Stimulated activated CD8-positive, alpha-beta memory T cell treated with anti-CD3 and anti-CD28 coated beads, Interleukin-4, amount 100 ng/mL, for 48 hours (primary cell): ENCODE data around the gene SEC31A.
A peak's percentile ranks its signal among the peaks of the same experiment; 100 is the strongest.
"Not testable (repeated sequence)": the region's sequence is repeated elsewhere in the genome, so short reads cannot be mapped to it uniquely, and the experiment has no call there.

ENCODE experiments used
- DNase-seq: peaks from one replicate; pipeline ENCODE4 v3.0.0-alpha.2; 2020

Gene SEC31A

GRCh38 chr4:82891707-82892466 lies 934 bp upstream of the SEC31A start:
- no peak for DNase-seq

DNA sequence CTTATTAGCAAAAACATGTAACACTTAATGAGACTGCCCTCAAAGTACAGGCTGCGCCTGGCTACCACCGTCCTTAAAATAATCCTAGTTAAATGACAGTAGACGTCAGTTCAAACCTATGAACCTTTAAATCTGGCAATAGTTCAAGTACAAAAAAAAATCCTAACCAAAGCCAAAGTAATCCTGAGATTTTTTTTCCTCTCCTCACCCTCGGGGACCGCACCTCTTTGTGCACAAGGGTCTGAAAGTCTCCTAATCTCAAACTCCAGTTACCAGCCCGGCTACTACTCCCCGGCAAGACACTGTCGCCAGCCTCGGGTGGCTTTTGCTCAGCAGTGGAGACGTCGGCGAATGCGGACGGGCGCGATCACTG lies 439 bp downstream of the SEC31A start:
- DNase-seq, result no peak

- no peak for DNase-seq
Observed at GRCh38 chr4:82889287-82889686, 1.7 kb downstream of the SEC31A start.

GRCh38 chr4:82886147-82886942 lies 4.6 kb downstream of the SEC31A start:
- DNase-seq, result no peak

DNA sequence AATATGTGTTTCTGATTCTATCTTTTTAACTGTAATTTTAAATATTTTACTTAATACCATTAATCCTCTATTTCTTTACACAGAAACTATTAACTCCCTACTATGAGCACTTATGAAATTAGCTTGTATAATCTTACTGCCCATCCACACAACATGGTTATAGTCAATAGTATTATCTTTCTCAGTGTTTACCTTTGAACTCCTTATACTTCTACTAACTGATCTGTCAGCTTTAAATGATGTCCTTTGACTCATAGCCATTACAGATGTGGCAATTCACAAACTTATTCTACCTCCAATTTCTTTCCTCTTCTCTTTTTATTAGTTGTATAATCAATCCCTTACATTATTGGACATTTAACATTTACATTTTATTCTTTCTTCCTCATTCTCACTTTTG lies 5.5 kb downstream of the SEC31A start:
- DNase-seq, result no peak

- no peak for DNase-seq
Observed at GRCh38 chr4:82868572-82868971, 22.4 kb downstream of the SEC31A start.

DNA sequence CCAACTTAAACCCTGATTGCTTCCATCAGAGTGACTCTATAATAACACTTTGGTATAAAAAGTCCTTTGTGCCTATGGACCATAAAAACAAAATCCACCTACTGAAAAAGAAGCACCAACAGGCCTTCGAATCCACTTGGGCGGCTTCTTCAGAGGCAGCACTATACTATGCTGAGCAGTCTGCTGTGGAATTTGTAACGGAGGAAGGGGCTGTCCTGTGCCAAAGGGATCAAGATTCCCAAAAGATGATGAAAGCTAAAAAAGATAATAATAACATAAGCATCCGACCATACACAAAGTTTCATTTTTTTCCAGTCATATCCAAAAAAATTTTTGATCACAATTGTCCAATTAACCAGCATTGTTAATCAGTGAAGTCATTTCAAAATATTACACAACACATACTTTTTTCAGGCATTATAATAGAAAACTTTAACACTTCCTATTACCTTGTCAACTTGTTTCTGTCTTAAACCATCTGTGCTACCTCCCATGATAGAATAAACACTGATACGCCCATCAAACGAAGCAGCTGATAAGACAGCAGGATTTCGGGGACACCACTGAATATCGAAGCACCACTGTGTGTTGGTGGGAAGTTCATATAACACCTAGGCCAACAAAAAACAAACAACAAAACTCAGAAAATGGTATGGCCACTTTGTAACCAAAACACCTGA lies 24.1 kb downstream of the SEC31A start:
- no peak for DNase-seq

DNA sequence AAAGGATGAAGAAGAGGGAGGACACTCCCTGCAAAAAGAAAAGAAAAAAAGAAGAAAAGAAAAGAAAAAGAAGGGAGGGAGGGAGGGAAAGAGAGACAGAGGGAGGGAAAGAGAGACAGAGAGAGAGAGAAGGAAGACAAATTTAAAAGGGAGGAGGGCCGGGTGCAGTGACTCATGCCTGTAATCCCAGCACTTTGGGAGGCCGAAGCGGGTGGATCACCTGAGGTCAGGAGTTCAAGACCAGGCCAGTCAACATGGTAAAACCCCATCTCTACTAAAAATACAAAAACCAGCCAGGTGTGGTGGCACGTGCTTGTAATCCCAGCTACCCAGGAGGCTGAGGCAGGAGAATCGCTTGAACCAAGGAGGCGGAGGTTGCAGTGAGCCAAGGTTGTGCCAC lies 24.9 kb downstream of the SEC31A start:
- not testable (repeated sequence) for DNase-seq

DNA sequence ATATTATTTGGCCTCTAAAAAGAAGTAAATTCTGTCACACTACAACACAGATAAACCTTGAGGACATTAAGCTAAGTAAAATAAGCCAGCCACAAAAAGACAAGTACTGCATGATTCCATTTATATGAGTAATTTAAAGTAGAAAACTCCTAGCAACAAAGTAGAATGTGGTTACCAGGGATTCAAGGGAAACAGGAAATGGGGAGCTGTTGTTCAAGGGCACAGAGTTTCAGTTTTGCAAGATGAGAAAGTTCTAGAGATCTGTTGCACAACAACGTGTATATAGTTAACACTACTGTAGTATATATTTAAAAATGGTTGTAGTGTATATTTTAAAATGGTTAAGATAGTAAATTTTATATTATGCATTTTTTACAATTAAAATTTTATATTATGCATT lies 25.4 kb downstream of the SEC31A start:
- no peak for DNase-seq

GRCh38 chr4:82864336-82864979 lies 26.5 kb downstream of the SEC31A start:
- DNase-seq, result peak; percentile 28

DNA sequence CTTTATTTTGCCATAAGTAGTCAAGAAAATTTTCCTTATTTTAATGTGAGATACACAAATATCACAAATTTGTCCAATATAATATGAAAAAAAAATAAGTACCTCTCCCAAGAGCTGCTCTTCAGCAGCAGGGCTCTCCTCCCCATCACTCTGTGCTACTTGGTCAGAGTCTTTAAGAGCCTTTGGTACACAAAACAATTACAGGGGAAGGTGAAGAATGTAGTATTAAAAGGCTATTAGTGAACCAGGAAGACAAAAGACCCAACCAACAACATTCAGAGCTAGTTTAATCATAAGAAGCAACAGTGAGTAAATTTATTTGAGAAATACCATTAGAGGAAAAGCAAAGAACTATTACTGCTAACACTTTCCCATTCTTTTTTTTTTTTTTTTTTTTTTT lies 29.4 kb downstream of the SEC31A start:
- DNase-seq, result no peak

DNA sequence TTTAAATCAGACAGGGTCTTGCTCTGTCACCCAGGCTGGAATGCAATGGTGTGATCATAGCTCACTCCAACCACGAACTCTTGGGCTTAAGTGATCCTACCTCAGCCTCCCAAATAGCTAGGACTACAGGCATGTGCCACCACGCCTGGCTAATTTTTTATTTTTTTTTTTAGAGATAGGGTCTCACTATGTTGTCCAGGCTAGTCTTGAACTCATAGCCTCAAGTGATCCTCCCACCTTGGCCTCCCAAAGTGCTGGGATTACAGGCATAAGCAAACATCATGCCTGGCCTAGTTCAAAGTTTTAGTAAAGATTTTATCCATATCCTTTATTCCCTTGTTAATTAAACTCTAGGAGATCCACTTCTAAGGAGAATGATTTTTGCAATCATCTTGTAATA lies 30.5 kb downstream of the SEC31A start:
- DNase-seq, result not testable (repeated sequence)

GRCh38 chr4:82852751-82853285 lies 38.1 kb downstream of the SEC31A start:
- no peak for DNase-seq

- no peak for DNase-seq
Observed at GRCh38 chr4:82851885-82852750, 38.8 kb downstream of the SEC31A start.

DNA sequence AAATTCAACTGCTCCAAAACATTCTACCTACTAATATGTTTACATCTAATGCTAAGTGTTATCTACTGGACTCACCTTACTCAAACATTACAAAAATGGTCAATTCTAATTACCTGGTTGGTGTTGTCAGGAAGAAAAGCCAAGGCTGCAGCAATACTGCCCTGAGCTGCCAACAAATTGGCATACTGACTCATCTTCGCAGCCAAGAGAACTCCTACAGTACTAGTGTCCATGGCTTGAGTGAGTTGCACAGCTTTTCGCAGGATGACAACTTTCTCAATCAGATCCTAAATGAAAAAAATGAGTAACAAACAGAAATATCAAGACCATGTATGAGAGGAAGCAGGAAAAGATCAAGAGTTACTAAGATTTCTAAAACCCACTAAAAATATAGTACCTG lies 39.6 kb downstream of the SEC31A start:
- no peak for DNase-seq

DNA sequence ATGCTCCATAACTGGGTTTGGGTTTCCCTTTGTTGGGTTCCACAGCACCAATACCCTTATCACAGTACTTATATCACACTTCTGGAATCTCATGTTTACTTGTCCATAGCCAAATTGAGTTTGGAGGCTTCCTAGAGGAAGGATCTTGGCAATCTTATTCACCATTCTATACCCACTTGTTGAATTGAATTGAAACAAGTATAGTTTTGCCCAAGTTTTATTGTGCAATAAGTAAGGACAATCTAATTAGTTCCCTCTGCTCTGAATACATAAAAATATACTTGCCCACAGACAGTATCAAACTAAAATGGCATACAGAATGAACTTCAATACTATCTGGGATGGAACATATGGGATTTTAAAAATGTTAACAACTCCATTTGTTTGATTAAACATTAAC lies 40.3 kb downstream of the SEC31A start:
- DNase-seq, result no peak

- no peak for DNase-seq
Observed at GRCh38 chr4:82848706-82849105, 42.2 kb downstream of the SEC31A start.

GRCh38 chr4:82842593-82842992 lies 48.4 kb downstream of the SEC31A start:
- no peak for DNase-seq

DNA sequence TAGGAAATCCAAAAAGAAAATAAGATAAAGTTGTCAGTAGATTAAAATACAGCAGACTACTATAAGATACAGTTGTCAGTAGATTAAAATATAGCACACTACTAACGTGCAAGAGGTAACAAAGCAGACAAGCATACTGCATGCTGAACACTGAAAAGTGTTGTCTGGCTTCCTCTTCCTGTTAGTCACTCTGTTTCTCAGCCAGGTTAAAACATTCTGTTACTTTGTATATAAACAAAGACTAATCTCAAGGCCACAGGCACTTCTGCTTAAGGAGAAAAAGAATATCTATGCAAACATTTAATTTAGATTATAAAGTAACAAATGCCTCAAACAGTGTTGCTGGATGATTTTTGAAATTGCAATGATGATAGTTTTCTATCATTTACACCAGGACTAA lies 51.3 kb downstream of the SEC31A start:
- DNase-seq, result no peak

DNA sequence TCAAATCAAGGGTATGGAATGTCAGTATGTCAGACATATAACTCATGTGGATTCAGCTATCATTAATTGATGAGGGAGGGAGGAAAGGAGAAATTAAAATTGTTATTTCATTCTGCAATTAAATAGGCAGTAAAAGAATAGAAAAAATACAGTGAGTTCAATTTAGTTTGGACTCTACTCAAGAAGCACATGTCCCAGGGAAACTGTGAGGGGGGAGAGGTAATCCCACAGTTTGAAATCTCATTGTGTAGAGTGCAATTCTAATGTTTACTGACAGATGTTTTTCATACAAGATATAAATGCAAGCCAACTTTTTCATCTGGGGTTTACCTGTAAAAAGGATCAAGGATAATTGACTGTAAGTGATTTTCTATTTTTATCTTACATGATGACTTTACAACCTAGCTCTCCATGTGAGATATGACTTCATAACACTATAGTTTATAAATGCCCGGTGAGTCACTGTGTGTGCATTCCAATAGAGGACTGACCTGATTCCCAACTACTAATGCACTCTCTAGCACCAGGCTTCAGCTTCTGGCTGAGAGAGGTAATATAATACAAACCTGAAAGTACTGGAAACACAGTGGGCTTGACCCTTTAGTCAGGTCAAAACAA lies 57.1 kb downstream of the SEC31A start:
- DNase-seq, result no peak

DNA sequence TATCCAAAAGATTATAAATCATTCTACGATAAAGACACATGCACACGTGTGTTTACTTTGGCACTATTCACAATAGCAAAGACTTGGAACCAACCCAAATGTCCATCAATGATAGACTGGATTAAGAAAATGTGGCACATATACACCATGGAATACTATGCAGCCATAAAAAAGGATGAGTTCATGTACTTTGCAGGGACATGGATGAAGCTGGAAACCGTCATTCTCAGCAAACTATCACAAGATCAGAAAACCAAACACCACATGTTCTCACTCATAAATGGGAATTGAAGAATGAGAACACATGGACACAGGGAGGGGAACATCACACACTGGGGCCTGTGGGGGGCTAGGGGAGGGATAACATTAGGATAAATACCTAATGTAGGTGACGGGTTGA lies 57.9 kb downstream of the SEC31A start:
- DNase-seq, result not testable (repeated sequence)

DNA sequence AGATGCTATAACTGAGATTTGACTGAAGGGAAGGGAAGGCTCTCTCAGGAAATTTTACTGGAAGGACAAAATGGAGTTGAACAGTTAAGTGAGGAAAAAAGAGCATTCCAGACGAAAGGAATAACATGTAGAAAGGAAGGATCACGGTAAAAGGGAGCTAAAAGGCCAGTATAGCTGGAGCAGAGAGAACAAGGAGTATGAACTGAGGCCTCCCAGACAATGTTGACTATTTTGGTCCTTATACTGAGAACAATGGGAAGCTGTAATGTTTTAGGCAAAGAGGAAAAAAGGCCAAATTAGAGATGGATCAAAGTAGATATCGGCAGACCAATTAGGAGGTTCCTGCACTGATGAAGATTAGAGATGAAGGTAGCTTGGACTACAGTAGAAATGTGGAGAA lies 65.5 kb downstream of the SEC31A start:
- DNase-seq, result no peak
